ENCODE results near the gene CDC25A.

CDC25A gene

GRCh38 chr3:48188266-48189201 lies at the start of gene CDC25A:
Gene CDC25A, minus strand, starts transcription at chr3:48188417. Its CDS starts 470 bp downstream, at chr3:48187947.
- H3K27ac ChIP-seq (ENCODE audit: low read length), result no peak within 1 kb of the TSS
- H3K36me3 ChIP-seq (ENCODE audit: insufficient read depth, low read depth, low read length), result peaks cover 32% of the 10 kb centered on the region
- peak within 1 kb of the TSS; percentile 92 for H3K9ac ChIP-seq (ENCODE audit: low read depth, low read length)
- H3K27me3 ChIP-seq (ENCODE audit: insufficient read depth, low read length), result no peaks in the 10 kb centered on the region
- H3K4me1 ChIP-seq (ENCODE audit: insufficient read depth, low read length), result peaks cover 9% of the 10 kb centered on the region; the same call in 1 of the 2 replicates
- H3K9me3 ChIP-seq (ENCODE audit: insufficient read depth, low read depth, low read length), result no peaks in the 10 kb centered on the region
- peak within 1 kb of the TSS; percentile 80 for H3K4me3 ChIP-seq (ENCODE audit: low read length)

GRCh38 chr3:48236531-48236930 lies 48.3 kb upstream of the CDC25A start:
- H3K27me3 ChIP-seq (ENCODE audit: insufficient read depth, low read length), result no peaks in the 10 kb centered on the region
- H3K4me1 ChIP-seq (ENCODE audit: insufficient read depth, low read length), result peaks cover 10% of the 10 kb centered on the region; the same call in 1 of the 2 replicates
- H3K9me3 ChIP-seq (ENCODE audit: insufficient read depth, low read depth, low read length), result 0 out of 2 replicates have a peak, but pooled peaks cover 2% of the 10 kb centered on the region

GRCh38 chr3:48233542-48233941 lies 45.3 kb upstream of the CDC25A start:
- no peaks in the 10 kb centered on the region for H3K27me3 ChIP-seq (ENCODE audit: insufficient read depth, low read length)
- H3K36me3 ChIP-seq (ENCODE audit: insufficient read depth, low read depth, low read length), result no peaks in the 10 kb centered on the region
- 0 out of 2 replicates have a peak, but pooled peaks cover 2% of the 10 kb centered on the region for H3K9me3 ChIP-seq (ENCODE audit: insufficient read depth, low read depth, low read length)
- H3K9ac ChIP-seq (ENCODE audit: low read depth, low read length), result no peak overlapping the region
- no peaks in the 10 kb centered on the region; the same call in 1 of the 2 replicates for H3K4me1 ChIP-seq (ENCODE audit: insufficient read depth, low read length)
- no peak overlapping the region for H3K4me3 ChIP-seq (ENCODE audit: low read length)
- no peak overlapping the region for H3K27ac ChIP-seq (ENCODE audit: low read length)

More at GRCh38 chr3:48236531-48236930, 48.3 kb upstream of the CDC25A start:
- H3K9ac ChIP-seq (ENCODE audit: low read depth, low read length), result no peak overlapping the region
- H3K27ac ChIP-seq (ENCODE audit: low read length), result no peak overlapping the region
- H3K4me3 ChIP-seq (ENCODE audit: low read length), result no peak overlapping the region
- H3K36me3 ChIP-seq (ENCODE audit: insufficient read depth, low read depth, low read length), result no peaks in the 10 kb centered on the region

- H3K4me3 ChIP-seq (ENCODE audit: low read length), result no peak overlapping the region
- no peaks in the 10 kb centered on the region; the same call in 1 of the 2 replicates for H3K4me1 ChIP-seq (ENCODE audit: insufficient read depth, low read length)
- H3K27me3 ChIP-seq (ENCODE audit: insufficient read depth, low read length), result no peaks in the 10 kb centered on the region
- no peaks in the 10 kb centered on the region for H3K36me3 ChIP-seq (ENCODE audit: insufficient read depth, low read depth, low read length)
- H3K9me3 ChIP-seq (ENCODE audit: insufficient read depth, low read depth, low read length), result 0 out of 2 replicates have a peak, but pooled peaks cover 2% of the 10 kb centered on the region
- H3K9ac ChIP-seq (ENCODE audit: low read depth, low read length), result no peak overlapping the region
- no peak overlapping the region for H3K27ac ChIP-seq (ENCODE audit: low read length)
Observed at GRCh38 chr3:48232734-48233133, 44.5 kb upstream of the CDC25A start.

- no peaks in the 10 kb centered on the region for H3K36me3 ChIP-seq (ENCODE audit: insufficient read depth, low read depth, low read length)
- H3K27ac ChIP-seq (ENCODE audit: low read length), result no peak overlapping the region
- no peak overlapping the region for H3K4me3 ChIP-seq (ENCODE audit: low read length)
- no peak overlapping the region for H3K9ac ChIP-seq (ENCODE audit: low read depth, low read length)
- H3K4me1 ChIP-seq (ENCODE audit: insufficient read depth, low read length), result no peaks in the 10 kb centered on the region; the same call in 1 of the 2 replicates
- H3K9me3 ChIP-seq (ENCODE audit: insufficient read depth, low read depth, low read length), result 0 out of 2 replicates have a peak, but pooled peaks cover 2% of the 10 kb centered on the region
- no peaks in the 10 kb centered on the region for H3K27me3 ChIP-seq (ENCODE audit: insufficient read depth, low read length)
Observed at GRCh38 chr3:48232232-48232631, 44.0 kb upstream of the CDC25A start.

- Histone ChIP-seq H3K9ac (ENCODE audit: low read depth, low read length) (no peak overlapping the region), H3K9me3 (ENCODE audit: insufficient read depth, low read depth, low read length) (no peaks in the 10 kb centered on the region), H3K36me3 (ENCODE audit: insufficient read depth, low read depth, low read length) (no peaks in the 10 kb centered on the region), H3K27ac (ENCODE audit: low read length) (no peak overlapping the region), H3K27me3 (ENCODE audit: insufficient read depth, low read length) (no peaks in the 10 kb centered on the region), H3K4me1 (ENCODE audit: insufficient read depth, low read length) (no peaks in the 10 kb centered on the region; the same call in 1 of the 2 replicates), H3K4me3 (ENCODE audit: low read length) (no peak overlapping the region)
Observed at GRCh38 chr3:48226939-48227338, 38.7 kb upstream of the CDC25A start.

- Histone ChIP-seq H3K9me3 (ENCODE audit: insufficient read depth, low read depth, low read length) (no peaks in the 10 kb centered on the region), H3K36me3 (ENCODE audit: insufficient read depth, low read depth, low read length) (no peaks in the 10 kb centered on the region), H3K27ac (ENCODE audit: low read length) (no peak overlapping the region), H3K27me3 (ENCODE audit: insufficient read depth, low read length) (no peaks in the 10 kb centered on the region), H3K4me1 (ENCODE audit: insufficient read depth, low read length) (no peaks in the 10 kb centered on the region), H3K9ac (ENCODE audit: low read depth, low read length) (no peak overlapping the region), H3K4me3 (ENCODE audit: low read length) (no peak overlapping the region)
Observed at GRCh38 chr3:48225587-48225986, 37.4 kb upstream of the CDC25A start.

GRCh38 chr3:48222616-48223513 lies 34.6 kb upstream of the CDC25A start, which contains the start of gene CAMP:
Gene CAMP, plus strand, starts transcription at chr3:48223495. Its CDS starts 17 bp downstream, at chr3:48223512.
- H3K4me3 ChIP-seq (ENCODE audit: low read length), result no peak within 1 kb of the TSS
- H3K36me3 ChIP-seq (ENCODE audit: insufficient read depth, low read depth, low read length), result no peaks in the 10 kb centered on the region
- no peaks in the 10 kb centered on the region for H3K9me3 ChIP-seq (ENCODE audit: insufficient read depth, low read depth, low read length)
- no peaks in the 10 kb centered on the region for H3K4me1 ChIP-seq (ENCODE audit: insufficient read depth, low read length)
- H3K27me3 ChIP-seq (ENCODE audit: insufficient read depth, low read length), result no peaks in the 10 kb centered on the region
- H3K9ac ChIP-seq (ENCODE audit: low read depth, low read length), result no peak within 1 kb of the TSS
- no peak within 1 kb of the TSS for H3K27ac ChIP-seq (ENCODE audit: low read length)

- Histone ChIP-seq H3K36me3 (ENCODE audit: insufficient read depth, low read depth, low read length) (no peaks in the 10 kb centered on the region), H3K9ac (ENCODE audit: low read depth, low read length) (no peak overlapping the region), H3K27ac (ENCODE audit: low read length) (no peak overlapping the region), H3K27me3 (ENCODE audit: insufficient read depth, low read length) (no peaks in the 10 kb centered on the region), H3K4me1 (ENCODE audit: insufficient read depth, low read length) (no peaks in the 10 kb centered on the region), H3K4me3 (ENCODE audit: low read length) (no peak overlapping the region), H3K9me3 (ENCODE audit: insufficient read depth, low read depth, low read length) (no peaks in the 10 kb centered on the region)
Observed at GRCh38 chr3:48220746-48221145, 32.5 kb upstream of the CDC25A start.

GRCh38 chr3:48219543-48219942 lies 31.3 kb upstream of the CDC25A start:
- Histone ChIP-seq H3K4me1 (ENCODE audit: insufficient read depth, low read length) (no peaks in the 10 kb centered on the region), H3K9ac (ENCODE audit: low read depth, low read length) (no peak overlapping the region), H3K9me3 (ENCODE audit: insufficient read depth, low read depth, low read length) (no peaks in the 10 kb centered on the region), H3K36me3 (ENCODE audit: insufficient read depth, low read depth, low read length) (no peaks in the 10 kb centered on the region), H3K27me3 (ENCODE audit: insufficient read depth, low read length) (no peaks in the 10 kb centered on the region), H3K4me3 (ENCODE audit: low read length) (no peak overlapping the region), H3K27ac (ENCODE audit: low read length) (no peak overlapping the region)

GRCh38 chr3:48218537-48218936 lies 30.3 kb upstream of the CDC25A start:
- H3K9ac ChIP-seq (ENCODE audit: low read depth, low read length), result no peak overlapping the region
- H3K27ac ChIP-seq (ENCODE audit: low read length), result no peak overlapping the region
- H3K36me3 ChIP-seq (ENCODE audit: insufficient read depth, low read depth, low read length), result no peaks in the 10 kb centered on the region
- H3K4me3 ChIP-seq (ENCODE audit: low read length), result no peak overlapping the region
- H3K9me3 ChIP-seq (ENCODE audit: insufficient read depth, low read depth, low read length), result no peaks in the 10 kb centered on the region
- H3K4me1 ChIP-seq (ENCODE audit: insufficient read depth, low read length), result no peaks in the 10 kb centered on the region
- H3K27me3 ChIP-seq (ENCODE audit: insufficient read depth, low read length), result no peaks in the 10 kb centered on the region

Measured in iPS-20b (cell line).